Progenitor cell of endocrine pancreas (in vitro differentiated cells): Measurements from ENCODE around the gene CST11. TPM values are rescaled to one million over a fixed set of nuclear protein-coding genes. Genes with fewer than 3 reads are reported as not detected.

Source experiments
- DNase-seq: peaks from one replicate; pipeline ENCODE4 v3.0.0; 2021; ENCODE audit warnings: low spot score; ENCODE audit not compliant: unreplicated experiment
- H3K27ac Mint-ChIP-seq: 2 replicates; pipeline ENCODE4 v1.8.0; 2021; ENCODE audit warnings: mild to moderate bottlenecking, moderate library complexity, mixed read lengths
- H3K27me3 Mint-ChIP-seq: 2 replicates; pipeline ENCODE4 v1.8.0; 2021; ENCODE audit warnings: mixed read lengths
- H3K36me3 Mint-ChIP-seq: 2 replicates; pipeline ENCODE4 v1.8.0; 2022; ENCODE audit warnings: mixed read lengths; ENCODE audit not compliant: insufficient read depth
- H3K4me1 Mint-ChIP-seq: 2 replicates; pipeline ENCODE4 v1.8.0; 2021; ENCODE audit warnings: low read depth, mixed read lengths
- H3K4me3 Mint-ChIP-seq: 2 replicates; pipeline ENCODE4 v1.8.0; 2021; ENCODE audit warnings: low read depth, mild to moderate bottlenecking, moderate library complexity, mixed read lengths
- H3K9me3 Mint-ChIP-seq: 2 replicates; pipeline ENCODE4 v1.8.0; 2021; ENCODE audit warnings: low read depth, mixed read lengths
- total RNA-seq: library from RNA; stranded (reverse); gene quantifications from 2 replicates; pipeline ENCODE4 v1.2.1, GENCODE V29; 2021
- TF ChIP-seq, protein P1 (sequence below): fragments of 200-600 bp; sonication (generic); IDR thresholded peaks from one replicate; pipeline ENCODE4 v1.5.0; 2021; ENCODE audit warnings: antibody characterized with exemption, mild to moderate bottlenecking; ENCODE audit not compliant: unreplicated experiment

Gene CST11
- total RNA-seq, 1 donor from 2014 or later, result not detected

DNA sequence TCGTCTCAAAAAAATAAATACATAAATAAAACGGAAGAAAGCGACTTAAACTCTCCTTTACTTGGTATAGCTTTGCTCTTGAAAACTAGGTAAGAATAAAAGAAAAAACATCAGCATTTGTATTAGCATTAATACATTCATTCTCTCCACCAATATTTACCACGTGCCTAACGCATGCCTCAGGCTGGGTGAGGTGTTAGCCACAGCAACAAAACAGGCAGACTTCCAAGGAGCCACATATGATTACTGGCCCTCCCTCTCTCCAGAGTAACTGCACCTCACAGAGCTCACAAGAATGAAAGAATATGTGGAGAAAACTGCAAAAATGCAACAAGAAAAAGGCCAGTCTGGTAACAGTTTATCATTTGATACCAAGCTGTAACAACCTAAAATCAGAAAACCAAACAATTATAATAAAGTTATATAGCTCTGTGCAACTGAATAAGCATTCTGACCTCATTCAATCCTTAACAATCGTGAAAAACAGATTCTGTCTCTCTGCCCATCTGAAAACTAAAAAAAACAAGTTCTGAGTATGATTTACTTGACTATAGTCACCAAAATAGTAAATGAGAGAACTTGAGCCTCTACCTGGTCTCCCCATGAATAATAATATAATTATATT, 36.6 kb downstream of the CST11 start:
- no peaks in the 10 kb centered on the region for H3K9me3 Mint-ChIP-seq
- no peak overlapping the region for H3K27ac Mint-ChIP-seq
- no peak for DNase-seq
- TF ChIP-seq, protein P1, sequence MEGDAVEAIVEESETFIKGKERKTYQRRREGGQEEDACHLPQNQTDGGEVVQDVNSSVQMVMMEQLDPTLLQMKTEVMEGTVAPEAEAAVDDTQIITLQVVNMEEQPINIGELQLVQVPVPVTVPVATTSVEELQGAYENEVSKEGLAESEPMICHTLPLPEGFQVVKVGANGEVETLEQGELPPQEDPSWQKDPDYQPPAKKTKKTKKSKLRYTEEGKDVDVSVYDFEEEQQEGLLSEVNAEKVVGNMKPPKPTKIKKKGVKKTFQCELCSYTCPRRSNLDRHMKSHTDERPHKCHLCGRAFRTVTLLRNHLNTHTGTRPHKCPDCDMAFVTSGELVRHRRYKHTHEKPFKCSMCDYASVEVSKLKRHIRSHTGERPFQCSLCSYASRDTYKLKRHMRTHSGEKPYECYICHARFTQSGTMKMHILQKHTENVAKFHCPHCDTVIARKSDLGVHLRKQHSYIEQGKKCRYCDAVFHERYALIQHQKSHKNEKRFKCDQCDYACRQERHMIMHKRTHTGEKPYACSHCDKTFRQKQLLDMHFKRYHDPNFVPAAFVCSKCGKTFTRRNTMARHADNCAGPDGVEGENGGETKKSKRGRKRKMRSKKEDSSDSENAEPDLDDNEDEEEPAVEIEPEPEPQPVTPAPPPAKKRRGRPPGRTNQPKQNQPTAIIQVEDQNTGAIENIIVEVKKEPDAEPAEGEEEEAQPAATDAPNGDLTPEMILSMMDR, result no peak
- no peak overlapping the region for H3K4me3 Mint-ChIP-seq
- H3K4me1 Mint-ChIP-seq, result peaks cover 10% of the 10 kb centered on the region
- no peaks in the 10 kb centered on the region for H3K27me3 Mint-ChIP-seq
- H3K36me3 Mint-ChIP-seq, result peaks cover 2% of the 10 kb centered on the region

GRCh38 chr20:23415555-23415954, 37.1 kb downstream of the CST11 start:
- H3K4me3 Mint-ChIP-seq, result no peak overlapping the region
- DNase-seq, result no peak
- H3K27me3 Mint-ChIP-seq, result no peaks in the 10 kb centered on the region
- peaks cover 2% of the 10 kb centered on the region for H3K36me3 Mint-ChIP-seq
- TF ChIP-seq, protein P1, result no peak
- H3K9me3 Mint-ChIP-seq, result no peaks in the 10 kb centered on the region
- H3K4me1 Mint-ChIP-seq, result peaks cover 10% of the 10 kb centered on the region
- H3K27ac Mint-ChIP-seq, result no peak overlapping the region

DNA sequence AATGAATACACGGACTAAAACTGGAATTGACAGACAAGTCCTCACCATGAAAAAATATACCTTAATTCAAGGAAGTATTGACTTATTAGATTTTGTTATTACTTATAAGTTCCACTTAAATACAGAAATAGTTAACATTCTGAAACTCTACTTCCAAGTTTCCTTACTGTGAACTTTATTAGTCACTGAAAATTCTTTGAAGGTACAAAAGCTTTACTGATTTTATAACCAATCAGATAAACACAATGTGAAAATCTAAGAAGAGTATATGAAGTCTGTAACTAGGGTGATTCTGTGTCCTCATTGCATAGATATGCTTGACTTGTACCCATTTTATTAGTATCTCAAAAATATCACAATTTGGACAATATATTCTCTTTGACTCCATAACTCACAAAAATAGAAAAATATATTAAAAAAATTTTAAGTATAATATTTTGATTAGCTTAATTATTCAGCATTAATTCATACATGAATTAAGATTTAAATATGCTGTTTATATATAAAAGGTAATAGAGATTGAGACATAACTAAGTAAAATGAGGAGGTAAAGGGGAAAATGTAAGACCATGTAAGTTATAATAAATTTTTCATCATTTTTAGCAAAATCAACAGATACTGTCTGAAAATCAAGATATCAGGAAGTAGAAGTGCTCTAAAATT, 38.0 kb downstream of the CST11 start:
- Mint-ChIP-seq H3K4me3 (no peak overlapping the region), H3K36me3 (peaks cover 2% of the 10 kb centered on the region), H3K4me1 (peaks cover 6% of the 10 kb centered on the region), H3K27ac (no peak overlapping the region), H3K27me3 (no peaks in the 10 kb centered on the region), H3K9me3 (no peaks in the 10 kb centered on the region)
- TF ChIP-seq, protein P1, result no peak
- no peak for DNase-seq

GRCh38 chr20:23413862-23414422, 38.7 kb downstream of the CST11 start:
- Mint-ChIP-seq H3K4me1 (peaks cover 7% of the 10 kb centered on the region), H3K4me3 (no peak overlapping the region)
- no peak for DNase-seq

DNA sequence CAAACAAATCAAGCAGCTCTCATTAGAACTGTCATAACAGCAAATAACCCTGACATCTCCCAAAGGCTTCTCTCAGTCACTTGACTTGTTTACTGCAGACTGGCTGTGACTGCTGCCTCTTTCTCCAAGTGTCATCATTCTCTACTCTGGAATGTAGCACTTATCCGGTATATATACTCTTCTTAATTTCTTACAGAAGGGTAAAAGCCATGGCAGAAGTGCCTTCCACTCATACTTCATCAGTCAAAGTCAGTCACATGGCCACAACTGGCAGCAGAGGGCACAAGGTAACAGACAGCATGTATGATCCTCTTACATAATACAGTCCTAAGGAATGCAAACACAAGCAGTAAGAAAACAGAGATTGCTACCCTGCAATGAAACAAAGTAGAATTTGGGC, 40.6 kb downstream of the CST11 start:
- Mint-ChIP-seq H3K9me3 (no peaks in the 10 kb centered on the region), H3K4me1 (peaks cover 7% of the 10 kb centered on the region), H3K4me3 (no peak overlapping the region), H3K27ac (no peak overlapping the region), H3K36me3 (peaks cover 2% of the 10 kb centered on the region), H3K27me3 (no peaks in the 10 kb centered on the region)
- TF ChIP-seq, protein P1, result no peak
- no peak for DNase-seq

More at GRCh38 chr20:23413862-23414422, 38.7 kb downstream of the CST11 start:
- H3K27me3 Mint-ChIP-seq, result no peaks in the 10 kb centered on the region
- no peak overlapping the region for H3K27ac Mint-ChIP-seq
- TF ChIP-seq, protein P1, result no peak
- peaks cover 2% of the 10 kb centered on the region for H3K36me3 Mint-ChIP-seq
- H3K9me3 Mint-ChIP-seq, result no peaks in the 10 kb centered on the region
